Measurements from ENCODE around the gene SLIT1. TPM values are rescaled to one million over a fixed set of nuclear protein-coding genes. Genes with fewer than 3 reads are reported as not detected.

SLIT1 gene
- total RNA-seq, 1 donor from 2014 or later, result 0.40 TPM

DNA sequence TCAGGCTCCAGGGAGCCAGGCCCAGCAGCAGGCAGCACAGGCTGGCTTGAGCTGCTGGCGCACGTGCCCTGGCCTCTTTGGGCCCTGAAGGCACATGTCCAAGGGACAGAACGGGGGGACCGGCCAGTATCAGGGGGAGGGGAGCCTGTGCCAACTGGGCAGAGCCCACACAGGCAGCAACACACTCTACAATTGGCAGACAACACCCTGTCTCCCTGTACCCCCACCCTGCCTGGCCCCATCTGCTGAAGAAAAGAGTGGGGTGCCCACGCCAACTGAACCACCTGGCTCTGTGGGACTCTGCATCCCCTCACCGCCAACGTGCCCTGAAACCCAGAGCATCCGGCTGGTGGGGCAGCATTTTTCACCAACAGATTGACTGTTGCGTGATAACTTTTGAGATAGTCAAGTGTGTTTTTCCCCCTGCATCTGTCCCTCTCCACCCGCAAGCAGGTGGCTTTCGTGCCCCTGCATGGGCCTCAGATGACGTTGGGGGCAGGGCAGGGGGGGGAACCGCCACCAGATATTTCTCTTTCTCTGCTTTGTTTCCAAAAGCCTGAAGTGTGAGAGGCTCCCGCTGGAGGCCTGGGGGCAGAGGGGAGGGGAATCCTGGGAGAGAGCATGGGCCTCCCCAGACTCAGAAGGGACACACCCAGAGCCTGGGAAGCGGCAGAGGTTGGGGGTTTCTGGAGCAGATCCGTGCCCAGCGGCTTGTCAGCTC is 21.8 kb downstream of the SLIT1 start:
- Mint-ChIP-seq H3K36me3 (no peaks in the 10 kb centered on the region), H3K9me3 (no peaks in the 10 kb centered on the region), H3K27me3 (ENCODE audit: low read depth) (peaks cover 6% of the 10 kb centered on the region), H3K4me1 (no peaks in the 10 kb centered on the region), H3K27ac (no peak overlapping the region), H3K4me3 (no peak overlapping the region)
- TF ChIP-seq, protein P1, sequence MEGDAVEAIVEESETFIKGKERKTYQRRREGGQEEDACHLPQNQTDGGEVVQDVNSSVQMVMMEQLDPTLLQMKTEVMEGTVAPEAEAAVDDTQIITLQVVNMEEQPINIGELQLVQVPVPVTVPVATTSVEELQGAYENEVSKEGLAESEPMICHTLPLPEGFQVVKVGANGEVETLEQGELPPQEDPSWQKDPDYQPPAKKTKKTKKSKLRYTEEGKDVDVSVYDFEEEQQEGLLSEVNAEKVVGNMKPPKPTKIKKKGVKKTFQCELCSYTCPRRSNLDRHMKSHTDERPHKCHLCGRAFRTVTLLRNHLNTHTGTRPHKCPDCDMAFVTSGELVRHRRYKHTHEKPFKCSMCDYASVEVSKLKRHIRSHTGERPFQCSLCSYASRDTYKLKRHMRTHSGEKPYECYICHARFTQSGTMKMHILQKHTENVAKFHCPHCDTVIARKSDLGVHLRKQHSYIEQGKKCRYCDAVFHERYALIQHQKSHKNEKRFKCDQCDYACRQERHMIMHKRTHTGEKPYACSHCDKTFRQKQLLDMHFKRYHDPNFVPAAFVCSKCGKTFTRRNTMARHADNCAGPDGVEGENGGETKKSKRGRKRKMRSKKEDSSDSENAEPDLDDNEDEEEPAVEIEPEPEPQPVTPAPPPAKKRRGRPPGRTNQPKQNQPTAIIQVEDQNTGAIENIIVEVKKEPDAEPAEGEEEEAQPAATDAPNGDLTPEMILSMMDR (IDR thresholded peaks at IDR 0.05; ENCODE audit: unreplicated experiment), result no peak
- DNase-seq (ENCODE audit: low spot score in 2 of 2, unreplicated experiment in 2 of 2), result no peak

DNA sequence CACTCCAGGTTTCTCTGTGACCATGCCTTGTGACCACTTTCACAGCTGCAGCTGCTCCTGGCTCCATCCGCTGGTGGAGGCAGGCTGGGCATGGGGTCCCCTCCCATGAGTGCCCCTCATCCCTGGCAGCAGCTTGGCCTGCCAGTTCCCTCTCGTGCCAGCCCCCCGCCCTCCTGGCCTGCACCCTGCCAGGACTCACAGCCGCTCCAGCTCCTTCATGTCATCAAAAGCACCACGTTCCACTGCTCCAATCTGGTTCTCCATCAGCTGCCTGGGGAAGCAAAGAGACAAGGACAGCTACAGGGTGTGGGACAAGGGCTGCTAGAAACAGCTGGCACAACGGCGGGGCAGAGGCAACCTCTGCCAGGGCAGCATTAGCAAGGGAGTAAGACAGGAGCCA is 22.6 kb downstream of the SLIT1 start:
- H3K27me3 Mint-ChIP-seq (ENCODE audit: low read depth), result peaks cover 2% of the 10 kb centered on the region
- no peaks in the 10 kb centered on the region for H3K9me3 Mint-ChIP-seq
- H3K36me3 Mint-ChIP-seq, result no peaks in the 10 kb centered on the region
- no peaks in the 10 kb centered on the region for H3K4me1 Mint-ChIP-seq
- H3K27ac Mint-ChIP-seq, result no peak overlapping the region
- TF ChIP-seq, protein P1 (IDR thresholded peaks at IDR 0.05; ENCODE audit: unreplicated experiment), result no peak
- H3K4me3 Mint-ChIP-seq, result no peak overlapping the region
- DNase-seq (ENCODE audit: low spot score in 2 of 2, unreplicated experiment in 2 of 2), result no peak

DNA sequence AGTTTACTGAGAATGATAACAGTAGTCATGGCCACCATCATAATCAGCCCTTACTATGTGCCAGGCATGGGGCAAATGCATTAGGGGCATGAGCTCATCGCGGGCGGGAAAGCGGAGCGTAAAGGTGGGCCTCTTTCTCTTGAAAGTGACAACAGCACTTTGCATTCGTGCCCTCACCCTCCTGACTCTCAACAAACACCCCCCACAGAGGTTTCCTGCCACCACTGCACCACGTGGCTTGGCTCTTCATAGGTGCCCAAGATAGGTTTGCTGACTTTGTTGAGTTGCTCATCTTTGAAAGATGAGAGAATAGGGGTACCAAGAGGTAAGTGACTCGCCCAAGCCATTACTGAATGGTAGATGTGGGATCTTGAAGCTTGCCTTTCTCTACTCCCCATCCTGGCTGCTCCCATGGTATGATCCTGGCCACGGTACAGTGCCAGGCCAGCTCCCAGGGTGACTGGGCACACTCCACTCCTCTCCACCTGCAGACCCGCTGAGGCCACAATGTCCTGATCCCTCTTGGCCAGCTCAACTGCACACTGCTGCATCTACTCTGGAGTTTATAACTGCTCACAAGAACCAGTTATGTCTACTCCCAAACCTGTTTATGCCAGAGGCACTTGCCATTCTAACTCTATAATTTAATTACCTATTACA is 26.0 kb downstream of the SLIT1 start:
- H3K4me1 Mint-ChIP-seq, result no peaks in the 10 kb centered on the region
- DNase-seq (ENCODE audit: low spot score in 2 of 2, unreplicated experiment in 2 of 2), result no peak
- no peaks in the 10 kb centered on the region for H3K36me3 Mint-ChIP-seq
- peaks cover 9% of the 10 kb centered on the region for H3K27me3 Mint-ChIP-seq (ENCODE audit: low read depth)
- TF ChIP-seq, protein P1 (IDR thresholded peaks at IDR 0.05; ENCODE audit: unreplicated experiment), result no peak
- H3K4me3 Mint-ChIP-seq, result no peak overlapping the region
- H3K9me3 Mint-ChIP-seq, result no peaks in the 10 kb centered on the region
- H3K27ac Mint-ChIP-seq, result no peak overlapping the region

DNA sequence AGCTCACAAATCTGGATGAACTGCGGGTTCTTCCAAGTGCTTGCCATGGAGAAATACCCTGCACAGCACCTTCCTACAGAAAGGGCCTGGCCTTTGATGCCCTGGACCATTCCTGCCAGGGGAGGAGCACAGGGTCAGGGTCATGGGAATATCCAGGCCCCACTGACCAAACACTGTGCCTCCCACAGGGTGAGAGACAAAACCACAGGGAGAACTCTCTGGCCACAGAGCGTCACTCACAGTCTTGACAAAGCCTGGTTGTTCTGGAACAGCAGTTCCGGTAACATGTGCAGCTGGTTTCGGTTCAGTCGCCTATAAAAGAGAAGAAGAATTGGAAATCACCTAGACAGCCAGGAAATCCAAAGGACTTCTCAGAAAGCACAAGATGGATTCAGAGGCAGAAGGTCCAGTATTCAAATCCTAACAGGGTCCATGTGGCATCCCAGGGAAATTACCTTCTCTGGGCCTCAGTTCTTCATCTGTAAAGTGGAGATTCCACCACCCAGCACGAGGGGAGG is 28.1 kb downstream of the SLIT1 start:
- DNase-seq (ENCODE audit: low spot score in 2 of 2, unreplicated experiment in 2 of 2), result no peak
- TF ChIP-seq, protein P1 (IDR thresholded peaks at IDR 0.05; ENCODE audit: unreplicated experiment), result no peak
- Mint-ChIP-seq H3K4me3 (no peak overlapping the region), H3K27ac (no peak overlapping the region), H3K4me1 (no peaks in the 10 kb centered on the region), H3K36me3 (no peaks in the 10 kb centered on the region), H3K27me3 (ENCODE audit: low read depth) (peaks cover 9% of the 10 kb centered on the region), H3K9me3 (no peaks in the 10 kb centered on the region)

DNA sequence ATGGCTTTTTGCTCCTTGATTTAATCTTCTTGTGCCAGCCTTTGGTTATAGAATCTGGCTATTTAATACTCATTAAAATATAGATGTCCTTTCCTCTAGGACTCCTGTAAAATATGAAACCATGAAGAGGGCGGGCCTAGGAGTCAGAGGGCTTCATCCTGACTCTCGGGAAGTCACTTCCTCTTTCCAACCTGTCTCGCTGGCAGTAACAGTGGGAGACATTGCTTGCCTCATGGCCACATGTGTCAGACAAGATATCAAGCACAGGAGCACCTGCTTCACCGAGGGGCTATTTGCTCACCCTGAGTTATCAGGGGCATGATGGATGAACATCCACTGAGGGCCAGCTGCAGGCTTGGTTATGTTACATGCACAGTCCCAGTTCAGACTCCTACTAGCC is 31.0 kb downstream of the SLIT1 start:
- H3K36me3 Mint-ChIP-seq, result no peaks in the 10 kb centered on the region
- peaks cover 9% of the 10 kb centered on the region for H3K27me3 Mint-ChIP-seq (ENCODE audit: low read depth)
- H3K9me3 Mint-ChIP-seq, result no peaks in the 10 kb centered on the region
- no peak overlapping the region for H3K27ac Mint-ChIP-seq
- H3K4me3 Mint-ChIP-seq, result no peak overlapping the region
- H3K4me1 Mint-ChIP-seq, result peaks cover under 1% of the 10 kb centered on the region
- no peak for DNase-seq (ENCODE audit: low spot score in 2 of 2, unreplicated experiment in 2 of 2)
- TF ChIP-seq, protein P1 (IDR thresholded peaks at IDR 0.05; ENCODE audit: unreplicated experiment), result no peak

Data from mesothelial cell of epicardium (in vitro differentiated cells).